Measurements from ENCODE around the gene HELZ.
"Not testable (repeated sequence)": the region's sequence is repeated elsewhere in the genome, so short reads cannot be mapped to it uniquely, and the experiment has no call there.

HELZ gene

GRCh38 chr17:67044016-67044772 is 200.8 kb downstream of the HELZ start, which contains the start of gene CACNG1:
CACNG1 (plus strand) TSS chr17:67044554; CDS start chr17:67044661, 107 bp downstream.
- TF ChIP-seq CTCF (IDR thresholded peaks at IDR 0.05), result no peak
- H3K27ac ChIP-seq, result no peak within 1 kb of the TSS
- DNase-seq, result no peak
- no peaks in the 10 kb centered on the region for H3K27me3 ChIP-seq
- intact Hi-C loops (cut with DNase I; ENCODE audit: low total_unique reads), result no loop called here
- no peaks in the 10 kb centered on the region for H3K36me3 ChIP-seq
- no peak within 1 kb of the TSS for H3K4me3 ChIP-seq
- no peaks in the 10 kb centered on the region for H3K4me1 ChIP-seq
- H3K9me3 ChIP-seq, result peaks cover 4 to 16% (median 5%) of the 10 kb centered on the region in 3 donors

GRCh38 chr17:67043283-67043682 is 201.7 kb downstream of the HELZ start:
- H3K27ac ChIP-seq, result no peak overlapping the region
- intact Hi-C loops (cut with DNase I; ENCODE audit: low total_unique reads), result no loop called here
- peaks cover 0 to 8% (median 0%) of the 10 kb centered on the region in 3 donors for H3K9me3 ChIP-seq
- no peaks in the 10 kb centered on the region for H3K36me3 ChIP-seq
- no peak for DNase-seq
- no peak overlapping the region for H3K4me3 ChIP-seq
- H3K4me1 ChIP-seq, result no peaks in the 10 kb centered on the region
- TF ChIP-seq CTCF (IDR thresholded peaks at IDR 0.05), result no peak
- H3K27me3 ChIP-seq, result peaks cover 0 to 4% of the 10 kb centered on the region in 2 donors

GRCh38 chr17:67041941-67042899 is 202.8 kb downstream of the HELZ start:
- H3K9me3 ChIP-seq, result peaks cover 0 to under 1% (median 0%) of the 10 kb centered on the region in 3 donors
- TF ChIP-seq CTCF (IDR thresholded peaks at IDR 0.05), result no peak
- no peaks in the 10 kb centered on the region for H3K4me1 ChIP-seq
- no peak for DNase-seq
- intact Hi-C loops (cut with DNase I; ENCODE audit: low total_unique reads), result no loop called here
- H3K27me3 ChIP-seq, result peaks cover 0 to 4% of the 10 kb centered on the region in 2 donors
- H3K36me3 ChIP-seq, result no peaks in the 10 kb centered on the region
- no peak overlapping the region for H3K27ac ChIP-seq
- H3K4me3 ChIP-seq, result no peak overlapping the region

- no peak overlapping the region for H3K27ac ChIP-seq
- no peak overlapping the region for H3K4me3 ChIP-seq
- DNase-seq, result no peak
- H3K36me3 ChIP-seq, result no peaks in the 10 kb centered on the region
- H3K27me3 ChIP-seq, result peaks cover 0 to 4% of the 10 kb centered on the region in 2 donors
- H3K9me3 ChIP-seq, result no peaks in the 10 kb centered on the region
- intact Hi-C loops (cut with DNase I; ENCODE audit: low total_unique reads), result no loop called here
- H3K4me1 ChIP-seq, result no peaks in the 10 kb centered on the region
- TF ChIP-seq CTCF (IDR thresholded peaks at IDR 0.05), result no peak
Measured at GRCh38 chr17:67041531-67041930, 203.5 kb downstream of the HELZ start.

GRCh38 chr17:67041119-67041518 is 203.9 kb downstream of the HELZ start:
- H3K4me1 ChIP-seq; DNase-seq; H3K27ac ChIP-seq; H3K36me3 ChIP-seq; intact Hi-C loops (cut with DNase I; ENCODE audit: low total_unique reads); H3K9me3 ChIP-seq; H3K27me3 ChIP-seq; H3K4me3 ChIP-seq: not testable (repeated sequence)

- peaks cover 0 to 4% of the 10 kb centered on the region in 2 donors for H3K27me3 ChIP-seq
- no peak overlapping the region for H3K27ac ChIP-seq
- no peak overlapping the region for H3K4me3 ChIP-seq
- intact Hi-C loops (cut with DNase I; ENCODE audit: low total_unique reads), result no loop called here
- TF ChIP-seq CTCF (IDR thresholded peaks at IDR 0.05), result no peak
- no peak for DNase-seq
- no peaks in the 10 kb centered on the region for H3K9me3 ChIP-seq
- no peaks in the 10 kb centered on the region for H3K36me3 ChIP-seq
- no peaks in the 10 kb centered on the region for H3K4me1 ChIP-seq
Measured at GRCh38 chr17:67040652-67041051, 204.3 kb downstream of the HELZ start.
